Retina (tissue), 1 donor: ENCODE measurements around the gene SOCS6.

ENCODE experiments used
- DNase-seq: peaks from one replicate; pipeline ENCODE4 v3.0.0-alpha.2; 2016

SOCS6 gene

DNA sequence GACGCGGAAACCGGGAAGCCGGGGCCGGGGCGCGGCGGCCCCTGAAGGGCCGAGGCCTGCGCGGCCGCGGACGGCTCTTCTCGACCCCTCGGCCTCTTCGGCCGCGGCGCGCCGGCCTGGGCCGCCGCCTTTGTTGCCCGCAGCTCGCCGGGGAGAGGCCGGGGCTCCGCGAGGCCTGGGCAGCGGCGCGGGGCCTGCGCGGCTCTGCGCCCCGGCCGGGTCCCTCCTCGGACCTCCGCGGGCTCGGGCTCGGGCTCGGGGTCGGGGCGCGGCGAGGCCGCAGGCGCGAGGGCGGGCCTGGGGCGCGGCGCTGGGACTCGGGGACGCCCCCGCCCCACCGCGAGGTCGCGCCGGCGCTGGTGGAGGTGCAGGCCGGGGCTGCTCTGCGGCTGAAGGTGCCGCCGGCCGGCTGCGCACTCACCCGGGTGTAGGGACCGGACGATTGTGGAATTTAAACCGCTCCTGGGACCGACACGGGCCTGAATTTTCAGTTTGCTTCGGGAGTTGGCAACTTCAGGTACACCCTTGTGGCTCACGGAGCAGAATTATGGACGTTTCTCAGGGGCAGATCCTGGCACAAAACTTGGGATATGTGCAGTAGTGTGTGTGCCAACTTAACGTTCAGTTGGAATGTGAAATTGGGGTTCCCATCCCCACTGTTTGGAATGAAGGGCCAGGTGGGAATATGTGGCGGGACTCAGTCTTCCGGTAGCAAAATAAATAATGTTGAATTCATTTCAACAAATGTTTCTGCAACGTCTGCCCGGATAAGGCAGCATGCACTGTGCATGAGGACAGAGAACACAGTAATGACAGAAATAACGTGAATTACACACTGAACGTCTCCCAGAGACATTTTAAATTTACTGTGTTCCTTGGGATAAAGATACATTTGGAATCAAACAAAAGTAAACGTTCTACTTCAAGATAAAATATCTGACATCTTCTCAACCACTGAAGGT lies 787 bp downstream of the SOCS6 start:
- DNase-seq, result peak; percentile 68

DNA sequence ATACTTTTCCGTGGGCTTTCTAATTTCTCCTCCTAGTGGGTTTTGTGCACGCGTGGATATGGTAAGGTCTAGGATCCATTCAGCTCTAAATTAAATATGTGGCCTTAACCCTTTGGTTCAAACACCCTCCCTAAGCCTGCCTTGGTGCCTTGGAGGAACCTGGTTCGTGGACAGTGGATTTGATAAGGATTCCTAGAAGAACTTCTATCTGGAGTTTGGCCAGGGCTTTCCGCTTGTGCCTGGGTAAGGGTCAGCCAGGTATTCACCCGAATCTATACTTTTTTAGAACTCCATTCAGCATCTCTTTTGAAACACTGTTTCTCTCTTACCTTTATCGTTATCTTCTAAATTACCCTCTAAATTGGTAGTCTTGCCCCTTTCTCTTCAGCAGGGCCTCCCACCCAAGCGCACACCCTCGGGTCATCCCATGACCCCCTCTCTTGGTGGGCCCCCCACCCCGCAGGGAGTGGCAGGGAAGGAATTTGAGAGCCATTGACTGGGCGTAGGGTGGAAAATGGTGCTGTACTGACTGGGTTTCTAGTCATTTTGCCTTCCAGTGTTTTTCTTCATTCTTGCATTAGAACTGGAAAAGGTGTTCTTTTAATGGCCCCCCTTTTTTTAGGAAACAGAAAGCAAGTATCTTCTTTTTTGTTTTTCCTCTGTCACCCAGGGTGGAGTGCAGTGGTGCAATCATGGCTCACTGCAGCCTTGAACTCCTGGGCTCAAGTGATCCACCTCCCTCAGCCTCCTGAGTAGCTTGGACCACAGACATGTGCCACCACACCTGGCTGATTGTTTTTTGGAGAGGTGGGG lies 1.8 kb downstream of the SOCS6 start:
- DNase-seq, result peak; percentile 9

DNA sequence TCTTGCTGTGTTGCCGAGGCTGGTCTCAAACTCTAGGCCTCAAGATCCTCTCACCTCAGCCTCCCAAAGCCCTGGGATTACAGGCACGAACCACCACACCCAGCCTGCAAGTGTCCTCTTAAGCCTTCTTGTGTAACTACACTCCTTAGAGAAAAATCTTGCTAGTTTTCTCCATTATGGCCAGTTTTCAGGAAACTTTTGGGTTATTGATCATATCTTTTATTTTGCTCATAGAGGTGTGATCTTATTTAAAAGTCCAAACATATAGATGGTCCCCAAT lies 2.4 kb downstream of the SOCS6 start:
- DNase-seq, result no peak

DNA sequence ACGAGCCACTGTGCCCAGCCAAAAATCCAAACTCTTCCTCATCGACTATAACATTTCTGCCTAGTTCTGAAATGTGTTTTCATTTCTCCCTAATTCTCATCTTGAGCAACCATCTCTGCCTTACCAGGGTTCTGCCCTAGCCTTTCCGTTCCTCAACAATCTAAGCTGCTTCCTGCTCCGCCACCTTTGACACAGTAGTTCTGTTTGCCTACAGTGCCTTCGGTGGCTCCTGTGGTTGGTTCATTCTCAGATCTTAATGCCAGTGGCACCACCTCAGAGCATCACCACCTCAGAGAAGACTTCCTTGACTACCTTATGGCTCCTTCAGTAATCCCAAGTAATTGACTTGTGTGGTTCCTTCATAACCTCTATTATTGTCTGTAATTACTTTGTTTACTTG lies 3.8 kb downstream of the SOCS6 start:
- DNase-seq, result no peak

DNA sequence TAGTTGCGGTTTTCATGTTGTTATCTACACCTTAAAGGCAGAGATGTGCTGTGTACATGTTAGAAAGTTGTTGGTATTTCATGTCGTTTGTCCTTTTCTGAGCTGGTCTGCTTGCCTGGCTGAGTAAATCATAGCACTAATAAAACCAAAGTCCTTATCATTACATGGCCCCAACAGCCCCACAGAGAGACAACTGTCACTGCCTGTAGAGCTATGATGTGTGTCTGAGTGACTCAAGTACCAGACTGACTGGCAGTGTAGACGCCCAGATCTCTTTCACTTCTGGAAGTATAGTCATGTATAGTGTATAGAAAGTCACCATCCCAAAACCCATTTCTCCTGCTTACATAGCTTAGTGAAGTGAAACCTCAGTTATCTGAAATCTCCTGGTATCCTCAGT lies 4.3 kb downstream of the SOCS6 start:
- DNase-seq, result no peak

DNA sequence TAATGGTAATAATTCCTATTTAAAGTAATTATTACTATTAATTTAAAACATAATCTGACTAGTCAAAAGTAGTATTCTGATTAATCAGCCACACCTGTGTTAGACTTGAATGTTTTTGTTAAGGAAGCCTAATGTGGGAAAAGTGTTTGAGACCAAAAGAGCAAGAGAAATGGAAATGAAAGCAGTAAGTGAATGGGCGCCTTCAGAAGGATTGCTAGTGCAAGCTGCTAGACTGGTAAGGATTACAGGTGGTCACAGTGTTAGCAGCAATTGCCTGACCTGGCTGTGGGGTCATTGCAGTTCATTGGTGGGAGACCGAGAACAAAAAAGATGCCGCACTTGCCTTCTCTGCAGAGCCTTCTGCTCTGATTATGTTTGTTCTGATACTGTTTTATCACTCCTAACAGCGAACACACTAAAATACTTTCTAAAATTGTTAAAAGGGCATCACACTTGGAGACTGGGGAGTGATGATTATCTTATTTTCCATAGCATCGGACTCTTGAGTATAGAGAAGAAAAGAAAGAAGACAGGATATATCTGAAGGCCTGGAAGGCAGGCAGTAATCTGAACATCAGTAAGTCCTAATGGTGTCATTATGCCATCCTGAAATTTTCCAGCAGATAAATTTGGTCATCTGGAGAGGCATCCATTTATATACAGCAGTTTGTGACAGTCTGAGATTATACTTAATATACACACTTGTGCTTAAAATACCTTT lies 5.8 kb downstream of the SOCS6 start:
- DNase-seq, result no peak

DNA sequence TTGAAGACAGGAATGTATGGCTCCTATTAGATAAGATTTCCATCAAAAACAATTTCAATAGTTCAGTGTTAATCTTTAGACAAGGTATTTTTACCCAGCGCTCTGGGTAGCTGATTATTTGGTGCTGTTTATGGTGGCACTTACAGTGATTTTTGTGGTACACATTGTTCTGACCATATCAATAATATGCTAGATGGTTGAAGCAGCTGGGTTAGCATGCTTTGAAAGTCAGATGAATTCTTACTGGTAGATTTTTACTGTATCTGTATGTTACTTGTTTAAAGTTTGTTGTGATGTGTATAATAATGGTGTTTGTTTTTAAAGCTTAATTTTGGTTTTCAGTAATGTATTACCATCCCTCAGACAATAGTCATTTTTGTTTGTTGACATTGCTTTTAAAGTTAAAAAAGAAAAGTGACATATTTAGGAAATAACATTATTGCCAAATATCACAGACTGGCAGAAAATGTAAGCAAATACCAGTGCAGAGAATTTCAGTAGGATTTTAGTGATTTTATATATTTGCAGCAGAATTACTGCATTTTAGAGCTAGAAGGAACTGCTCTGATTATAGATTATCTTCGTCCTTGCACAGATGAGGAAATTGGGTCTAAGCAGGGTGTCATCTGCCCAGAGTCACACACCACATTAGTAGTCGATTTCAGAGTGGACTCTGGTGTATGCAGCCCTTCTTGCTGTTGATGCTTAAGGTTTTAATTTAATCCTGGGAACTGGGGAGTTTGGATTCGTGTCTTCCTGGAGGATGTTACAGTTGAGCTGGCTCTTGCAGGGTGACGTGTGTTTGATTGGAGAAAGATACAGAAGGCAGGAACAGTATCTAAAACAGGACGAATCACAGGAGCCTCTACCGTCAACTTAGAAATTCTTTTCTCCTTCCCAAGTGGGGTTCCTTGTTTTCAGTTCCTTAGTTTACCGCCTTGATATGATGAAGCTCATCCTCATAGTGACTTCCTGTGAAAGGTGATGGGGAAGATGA lies 6.6 kb downstream of the SOCS6 start:
- no peak for DNase-seq

DNA sequence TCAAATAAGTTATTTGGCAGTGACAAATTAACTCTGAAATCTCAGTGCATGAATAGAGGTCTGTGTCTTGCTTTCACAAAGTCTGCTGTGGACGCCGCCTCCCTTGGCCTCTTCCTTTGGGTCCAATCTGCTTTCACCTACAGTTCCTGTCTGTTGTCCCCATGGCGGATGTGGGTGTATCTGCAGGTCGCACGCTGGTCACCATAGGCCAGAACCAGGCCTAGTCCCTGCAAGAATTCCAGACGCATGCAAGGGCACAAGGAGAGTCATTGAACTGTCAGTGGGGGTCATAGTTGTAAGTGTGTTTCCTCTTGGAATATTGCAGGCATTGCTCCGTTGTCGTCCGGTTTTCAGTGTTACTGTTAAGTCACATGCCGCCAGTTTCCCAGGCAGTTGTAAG lies 7.4 kb downstream of the SOCS6 start:
- peak; percentile 14 for DNase-seq

DNA sequence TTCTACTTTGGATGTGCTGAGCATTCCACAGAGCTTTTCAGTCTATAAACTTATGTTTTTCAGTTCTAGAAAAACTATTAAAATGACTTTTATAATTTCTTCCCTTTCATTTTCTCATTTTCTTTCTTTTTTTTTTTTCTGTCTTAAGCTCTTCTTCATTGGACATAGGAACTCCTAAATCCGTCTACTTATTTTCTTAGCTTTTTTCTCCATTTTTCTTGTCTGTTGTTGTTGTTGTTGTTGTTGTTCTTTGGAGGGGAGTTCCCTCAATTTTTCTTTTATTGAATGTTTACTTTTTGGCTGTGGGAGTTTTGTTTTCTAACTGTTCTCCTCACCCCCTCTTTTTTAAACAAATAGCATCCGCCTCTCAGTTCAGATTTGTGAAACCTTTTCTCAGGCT lies 7.9 kb downstream of the SOCS6 start:
- no peak for DNase-seq

DNA sequence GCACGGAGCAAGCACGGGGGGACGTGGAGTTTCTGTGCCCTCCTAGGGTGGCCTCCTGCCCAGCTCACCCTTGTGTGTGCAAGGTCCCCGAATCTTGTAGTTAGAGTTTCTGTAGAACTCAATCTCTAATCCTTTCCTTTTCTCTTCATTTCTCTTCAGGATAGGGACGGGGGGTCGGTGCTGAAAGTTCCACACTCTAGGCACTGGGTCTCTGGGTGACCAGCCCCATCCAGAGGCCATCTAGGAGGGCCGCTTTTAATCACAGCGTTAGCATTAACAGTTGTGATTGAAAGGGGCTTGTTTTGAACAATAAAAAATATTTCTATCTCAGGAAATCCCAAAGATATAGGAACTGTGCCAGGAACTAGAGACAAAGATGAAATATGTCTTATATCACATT lies 10.5 kb downstream of the SOCS6 start:
- no peak for DNase-seq

DNA sequence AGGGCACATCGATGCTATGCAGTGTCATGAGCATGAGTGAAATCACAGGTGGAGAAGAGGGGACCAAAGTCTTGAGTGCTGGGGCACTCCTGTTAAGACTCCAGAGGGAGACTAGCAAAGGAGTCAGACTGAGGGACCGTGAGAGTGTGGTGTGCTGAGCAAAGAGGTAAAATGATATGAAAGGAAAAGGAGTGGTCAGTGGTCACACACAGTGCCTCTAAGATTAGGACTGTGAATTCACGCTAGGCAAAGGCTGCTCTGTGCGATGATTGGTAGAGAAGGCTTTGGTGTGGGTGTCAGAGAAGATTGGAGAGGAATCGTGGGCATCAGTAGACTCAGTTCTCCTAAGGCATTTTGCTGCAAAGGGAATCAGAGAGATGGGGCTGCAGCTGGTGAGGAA lies 12.8 kb downstream of the SOCS6 start:
- no peak for DNase-seq

DNA sequence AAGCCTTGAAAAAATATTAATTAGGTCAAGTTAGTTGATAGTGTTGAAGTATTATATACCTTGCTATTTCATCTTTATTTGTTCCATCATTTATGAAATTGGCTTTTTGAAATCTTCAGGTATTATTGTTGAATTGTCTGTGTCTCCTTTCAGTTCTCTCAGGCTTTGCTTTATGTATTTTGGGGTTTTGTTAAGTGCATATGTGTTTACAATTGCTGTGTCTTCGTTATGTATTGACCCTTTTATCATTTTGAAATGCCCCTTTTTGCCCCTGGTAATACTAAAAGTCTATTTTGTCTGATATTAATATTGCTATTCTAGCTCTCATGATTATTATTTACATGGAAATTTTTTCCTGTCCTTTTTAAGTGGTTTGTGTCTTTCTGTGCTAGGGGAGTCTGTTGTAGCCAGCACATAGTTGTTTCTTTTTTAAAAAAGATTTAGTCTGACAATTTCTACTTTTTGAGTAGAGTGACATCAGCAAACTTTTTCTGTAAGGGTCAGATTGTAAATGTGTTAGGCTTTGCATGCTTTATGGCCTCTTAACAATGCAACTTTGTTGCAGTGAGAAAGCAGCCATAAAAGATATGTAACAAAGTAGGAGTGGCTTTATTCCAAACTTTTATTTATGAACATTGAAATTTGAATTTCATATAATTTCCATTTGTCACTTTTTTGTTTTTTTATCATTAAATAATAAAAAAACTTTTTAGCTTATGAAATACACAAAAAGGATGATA lies 19.9 kb downstream of the SOCS6 start:
- no peak for DNase-seq

DNA sequence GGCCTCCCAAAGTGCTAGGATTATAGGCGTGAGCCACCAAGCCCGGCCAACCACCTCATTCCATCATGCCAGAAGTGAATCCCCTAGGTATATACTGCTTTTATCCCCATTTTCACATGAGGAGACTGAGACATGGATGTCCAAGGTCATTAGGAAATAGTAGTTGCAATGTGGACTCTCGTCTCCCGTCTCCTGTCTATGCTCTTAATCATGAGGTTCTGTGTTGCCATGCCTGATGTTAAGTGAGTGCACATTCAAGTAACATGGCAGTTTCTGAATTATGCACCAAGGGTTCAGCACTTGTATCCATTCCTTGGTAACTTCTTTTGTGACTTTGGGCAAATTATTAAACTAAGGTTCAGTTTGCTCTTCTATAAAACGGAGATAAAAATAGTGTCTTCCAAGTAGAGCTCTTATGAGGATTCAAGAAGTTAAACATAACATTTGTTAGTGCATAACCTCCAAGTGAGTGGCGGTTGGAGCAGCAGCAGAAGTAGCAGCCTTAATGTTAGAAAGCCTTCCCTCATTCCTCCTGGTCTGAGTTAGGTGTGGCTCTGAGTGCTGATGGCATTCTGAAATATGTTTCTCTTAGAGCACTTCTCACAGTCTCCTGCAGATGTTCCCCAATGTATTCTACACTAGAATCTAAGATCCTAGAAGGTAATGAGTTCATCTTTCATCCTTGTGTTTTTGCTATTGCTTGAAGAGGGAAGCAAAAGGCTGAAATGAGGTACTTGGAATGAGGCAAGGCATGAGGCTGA lies 21.9 kb downstream of the SOCS6 start:
- DNase-seq, result no peak

DNA sequence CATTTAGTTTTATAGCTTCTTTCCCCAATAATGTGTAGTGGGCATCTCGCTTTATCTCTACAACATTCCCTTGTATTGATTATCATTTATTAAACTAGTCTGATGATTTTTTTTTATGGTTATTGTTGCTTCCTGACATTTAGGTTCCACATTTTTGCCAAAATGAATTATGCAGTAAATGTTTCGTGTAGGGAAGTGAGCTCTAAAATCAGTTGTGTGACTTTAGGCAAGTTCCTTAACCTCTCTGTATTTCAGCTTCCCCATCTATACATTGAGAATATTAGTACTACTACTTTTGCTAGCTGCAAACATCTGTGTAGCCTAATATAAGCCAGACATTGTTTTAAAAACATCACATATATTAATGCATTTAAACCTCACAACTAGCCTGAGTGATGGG lies 22.9 kb downstream of the SOCS6 start:
- no peak for DNase-seq

DNA sequence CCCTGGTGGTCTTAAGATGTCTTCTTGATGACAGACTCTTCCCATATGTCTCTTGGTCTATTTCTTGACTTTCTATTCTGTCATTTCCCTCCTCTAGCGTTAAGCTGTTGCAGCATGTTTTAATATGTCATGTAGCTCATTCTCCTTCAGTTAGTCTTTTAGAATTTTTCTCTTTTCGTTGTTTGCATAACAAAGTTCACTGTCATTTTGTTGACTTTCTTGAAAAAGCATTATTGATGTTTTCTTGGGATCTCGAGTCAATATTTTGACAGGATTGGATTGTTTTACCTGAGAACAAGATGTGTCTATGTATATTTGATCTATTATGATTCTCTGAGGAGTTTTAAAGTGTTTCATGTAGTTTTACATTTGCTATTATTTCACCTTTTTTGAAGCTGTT lies 24.8 kb downstream of the SOCS6 start:
- no peak for DNase-seq

DNA sequence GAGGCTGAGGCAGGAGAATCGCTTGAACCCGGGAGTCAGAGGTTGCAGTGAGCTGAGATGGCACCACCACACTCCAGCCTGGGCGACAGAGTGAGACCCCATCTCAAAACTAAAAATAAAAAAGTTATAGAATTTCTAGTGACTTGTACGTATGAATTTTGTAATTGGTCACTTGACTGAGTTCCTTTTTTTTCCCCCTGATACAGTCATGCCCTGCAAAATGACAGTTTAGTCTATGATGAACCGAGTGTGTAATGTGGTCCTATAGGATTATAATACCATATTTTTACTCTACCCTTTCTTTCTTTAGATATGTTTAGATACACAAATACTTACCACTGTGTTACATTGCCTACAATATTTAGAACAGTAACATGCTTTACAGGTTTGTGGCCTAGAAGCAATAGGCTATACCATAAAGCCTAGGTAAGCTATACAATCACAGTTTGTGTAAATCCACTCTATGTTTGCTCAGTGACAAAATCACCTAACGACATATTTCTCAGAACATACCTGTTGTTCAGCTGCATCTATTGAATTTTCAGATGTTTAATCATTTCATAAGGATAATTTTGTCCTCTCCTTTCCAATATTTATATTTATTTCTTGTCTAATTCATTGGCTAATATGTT lies 25.4 kb downstream of the SOCS6 start:
- no peak for DNase-seq

DNA sequence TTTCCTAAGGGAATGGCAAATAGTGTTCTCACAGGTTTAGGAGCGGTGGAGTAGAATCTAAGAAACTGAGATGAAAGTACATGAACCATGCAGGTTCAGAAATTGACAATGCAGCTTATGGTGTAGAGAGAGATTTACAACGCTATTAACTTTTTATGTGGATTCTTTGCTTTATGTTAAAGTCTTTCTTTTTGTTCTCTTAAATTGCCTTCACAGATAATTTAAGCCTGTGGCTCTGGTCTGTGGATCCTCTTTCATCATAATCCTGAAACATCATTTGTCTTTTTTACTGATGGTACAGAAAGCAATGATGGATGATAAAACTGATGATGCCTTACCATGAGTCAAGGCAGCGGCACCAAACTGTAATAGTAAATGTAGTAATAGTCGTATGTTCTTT lies 30.3 kb downstream of the SOCS6 start:
- no peak for DNase-seq

DNA sequence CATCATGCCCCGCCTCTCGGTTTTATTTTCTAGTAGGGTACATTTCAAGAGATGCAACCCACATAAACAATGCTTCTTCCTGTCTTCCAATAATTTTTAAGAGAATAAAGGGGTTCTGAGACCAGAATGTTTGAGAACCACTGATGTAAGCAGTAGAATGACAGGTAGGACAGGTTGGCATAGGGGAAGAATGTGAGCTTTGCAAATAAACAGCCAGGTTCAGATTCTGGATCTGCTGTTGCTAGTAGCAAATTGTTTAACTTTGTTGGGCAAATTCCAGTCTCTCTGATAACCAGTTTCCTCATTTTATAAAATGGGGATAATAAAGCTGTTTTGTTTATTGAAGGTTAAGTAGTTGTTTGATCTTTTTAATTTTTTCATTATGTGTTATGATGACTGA lies 32.8 kb downstream of the SOCS6 start:
- DNase-seq, result no peak

DNA sequence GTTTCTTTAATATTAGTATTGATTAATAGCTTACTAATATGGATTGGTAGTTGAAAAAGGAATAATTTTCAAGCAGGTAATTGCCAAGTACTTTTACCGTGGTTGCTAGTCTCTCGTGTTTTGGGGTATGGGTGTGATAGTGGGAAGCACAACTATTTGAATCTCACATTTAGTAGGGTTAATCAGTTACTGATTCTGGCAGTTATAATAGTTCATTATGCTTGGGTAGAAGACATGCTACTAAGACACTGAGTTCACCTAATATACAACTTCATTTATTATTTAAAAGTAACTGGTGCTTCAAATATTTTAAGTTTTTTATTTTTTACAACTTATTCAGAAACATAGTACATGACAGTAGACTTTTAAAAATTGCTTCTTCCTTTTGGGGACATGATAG lies 33.5 kb downstream of the SOCS6 start:
- no peak for DNase-seq

DNA sequence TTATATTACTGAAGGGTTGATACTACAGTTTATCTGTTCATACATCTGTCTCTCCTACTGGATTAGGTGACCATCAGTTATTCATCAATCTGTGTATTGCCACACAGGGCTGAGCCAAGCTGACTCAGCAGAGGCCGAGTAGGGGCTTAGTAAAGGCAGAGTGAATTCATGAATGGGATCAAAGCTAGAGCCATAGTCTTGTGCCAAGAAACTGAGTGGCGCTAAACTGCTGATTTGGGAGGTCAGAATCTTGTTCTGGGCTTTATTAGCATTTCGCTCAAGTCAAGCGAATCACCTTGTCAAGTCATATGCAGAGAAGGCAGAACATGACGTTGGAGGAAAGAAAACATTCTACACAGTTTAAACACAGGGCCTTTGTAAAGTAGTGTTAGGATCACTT lies 34.1 kb downstream of the SOCS6 start:
- DNase-seq, result no peak
